OCI-LY7 (cell line): ENCODE data around the gene TRAPPC13. TPM values are rescaled to one million over a fixed set of nuclear protein-coding genes. Genes with fewer than 3 reads are reported as not detected.
A peak's percentile ranks its signal among the peaks of the same experiment; 100 is the strongest.

Source experiments
- BruUV-seq: library from RNA; stranded (reverse); fragments of 400-500 nt; replicated peaks from 2 replicates; lab custom pipeline; 2021; lab: Mats Ljungman, UMichigan
- CTCF ChIA-PET: fragments of 300-600 bp; sonication (Branson Sonifier 250); formaldehyde crosslinking; loops from one replicate; lab custom pipeline; 2022; ENCODE audit warnings: antibody characterized with exemption; ENCODE audit not compliant: unreplicated experiment; lab: Charles Lee
- POLR2A ChIA-PET: fragments of 300-600 bp; sonication (Branson Sonifier 250); formaldehyde crosslinking; loops from one replicate; lab custom pipeline; 2022; ENCODE audit warnings: antibody characterized with exemption; lab: Charles Lee
- DNase-seq: peaks from one replicate; pipeline ENCODE4 v3.0.0-alpha.2; 2015; ENCODE audit warnings: low spot score
- H2AFZ ChIP-seq: fragments of 200-600 bp; sonication (generic), shearing (Covaris generic); 2 replicates; pipeline ENCODE4 v1.6.1; 2014; ENCODE audit warnings: mild to moderate bottlenecking, antibody characterized with exemption, low read length, moderate library complexity
- H3K27ac ChIP-seq: fragments of 200-600 bp; sonication (generic); 2 replicates; pipeline ENCODE4 v1.5.1; 2014; ENCODE audit warnings: mixed run types, low read depth, mild to moderate bottlenecking, moderate library complexity, low read length, inconsistent platforms; ENCODE audit not compliant: poor library complexity, severe bottlenecking
- H3K36me3 ChIP-seq: fragments of 200-600 bp; sonication (generic); 2 replicates; pipeline ENCODE4 v1.6.1; 2014; ENCODE audit warnings: mild to moderate bottlenecking, antibody characterized with exemption, low read length, moderate library complexity, mixed read lengths; ENCODE audit not compliant: insufficient read depth
- H3K4me1 ChIP-seq: fragments of 200-600 bp; sonication (generic); 2 replicates; pipeline ENCODE4 v1.5.1; 2014; ENCODE audit warnings: mild to moderate bottlenecking, low read length; ENCODE audit not compliant: insufficient read depth, poor library complexity, severe bottlenecking
- H3K4me2 ChIP-seq: fragments of 200-600 bp; sonication (generic); 2 replicates; pipeline ENCODE4 v1.6.1; 2014; ENCODE audit warnings: mild to moderate bottlenecking, low read length
- H3K4me3 ChIP-seq: fragments of 200-600 bp; sonication (generic); 2 replicates; pipeline ENCODE4 v1.5.1; 2014; ENCODE audit warnings: mild to moderate bottlenecking, low read depth, low read length; ENCODE audit not compliant: poor library complexity, severe bottlenecking
- H3K79me2 ChIP-seq: fragments of 200-600 bp; sonication (generic); 2 replicates; pipeline ENCODE4 v1.6.1; 2016; ENCODE audit warnings: low read depth, mild to moderate bottlenecking, low read length, moderate library complexity, mixed read lengths; ENCODE audit not compliant: insufficient read depth
- H3K9me2 ChIP-seq: fragments of 200-600 bp; sonication (generic); 2 replicates; pipeline ENCODE4 v1.6.1; 2016; ENCODE audit warnings: mild to moderate bottlenecking, low read length, mixed read lengths; ENCODE audit not compliant: insufficient read depth
- H3K9me3 ChIP-seq: fragments of 200-600 bp; sonication (generic); 2 replicates; pipeline ENCODE4 v1.6.1; 2014; ENCODE audit warnings: mild to moderate bottlenecking, mixed run types, low read length, mixed read lengths
- H4K20me1 ChIP-seq: fragments of 200-600 bp; sonication (generic); 2 replicates; pipeline ENCODE4 v1.6.1; 2014; ENCODE audit warnings: mild to moderate bottlenecking, antibody characterized with exemption, low read length, moderate library complexity, mixed read lengths; ENCODE audit not compliant: insufficient read depth
- EZH2phosphoT487 ChIP-seq: fragments of 200-600 bp; sonication (generic); IDR thresholded peaks from 2 replicates; pipeline ENCODE4 v1.6.1; 2018; ENCODE audit warnings: low read depth, borderline replicate concordance, mild to moderate bottlenecking, mixed run types, antibody characterized with exemption, low read length, moderate library complexity, mixed read lengths
- intact Hi-C: fragments of 100-400 bp; cut with micrococcal nuclease; formaldehyde crosslinking; loops from one replicate; pipeline ENCODE4 v1.10.0; 2022; ENCODE audit not compliant: unreplicated experiment
- total RNA-seq, 2 experiments: library from RNA; depleted of rRNA in 1 of 2; stranded (reverse); fragments of >200 nt in 1 of 2; shearing (Covaris generic) in 1 of 2; gene quantifications; 2 replicates each; pipeline ENCODE4 v1.2.3, GENCODE V29; 2014 to 2022
- TF ChIP-seq, protein P1 (sequence below): fragments of 200-600 bp; sonication (generic); conservative IDR thresholded peaks from 2 replicates; pipeline ENCODE4 v1.5.1; 2014; ENCODE audit warnings: mild to moderate bottlenecking, antibody characterized with exemption, low read length, moderate library complexity, mixed read lengths

The TRAPPC13 gene
- total RNA-seq, 2 experiments from 2014 or later = 13.2 to 25.4 TPM

DNA sequence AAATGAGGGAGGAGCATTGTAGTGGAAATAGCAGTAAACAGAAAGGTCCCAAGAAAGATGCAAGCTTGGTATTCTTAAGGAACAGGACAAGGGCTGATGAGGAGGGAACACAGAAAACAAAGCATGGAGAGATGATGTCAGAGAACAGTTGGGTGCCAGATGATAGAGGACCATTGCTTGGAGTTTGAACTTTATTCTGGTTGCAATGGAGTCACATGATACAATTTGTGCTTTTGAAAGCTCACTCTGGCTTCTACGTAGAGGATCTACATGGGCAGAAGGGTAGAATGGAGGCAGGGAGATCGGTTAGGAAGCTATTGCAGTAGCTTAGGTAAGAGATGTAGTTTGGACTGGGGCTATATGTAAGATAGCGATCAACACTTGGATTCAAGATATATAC, 57.3 kb downstream of the TRAPPC13 start:
- no peak for DNase-seq
- BruUV-seq = no TSS peak
- POLR2A ChIA-PET = interaction anchor here (0.8 kb wide), 1 partner anchor 9 kb away, joined by 3 read pairs; no protein-coding TSS in a partner anchor
- CTCF ChIA-PET = no interaction called here
- intact Hi-C loops = no loop called here
- H3K36me3 ChIP-seq = peaks cover 57% of the 10 kb centered on the region
- H3K4me3 ChIP-seq = no peak overlapping the region
- H3K4me1 ChIP-seq = no peaks in the 10 kb centered on the region
- H3K9me3 ChIP-seq = no peaks in the 10 kb centered on the region
- H3K4me2 ChIP-seq = no peak overlapping the region
- H3K9me2 ChIP-seq = no peaks in the 10 kb centered on the region
- TF ChIP-seq, protein P1, sequence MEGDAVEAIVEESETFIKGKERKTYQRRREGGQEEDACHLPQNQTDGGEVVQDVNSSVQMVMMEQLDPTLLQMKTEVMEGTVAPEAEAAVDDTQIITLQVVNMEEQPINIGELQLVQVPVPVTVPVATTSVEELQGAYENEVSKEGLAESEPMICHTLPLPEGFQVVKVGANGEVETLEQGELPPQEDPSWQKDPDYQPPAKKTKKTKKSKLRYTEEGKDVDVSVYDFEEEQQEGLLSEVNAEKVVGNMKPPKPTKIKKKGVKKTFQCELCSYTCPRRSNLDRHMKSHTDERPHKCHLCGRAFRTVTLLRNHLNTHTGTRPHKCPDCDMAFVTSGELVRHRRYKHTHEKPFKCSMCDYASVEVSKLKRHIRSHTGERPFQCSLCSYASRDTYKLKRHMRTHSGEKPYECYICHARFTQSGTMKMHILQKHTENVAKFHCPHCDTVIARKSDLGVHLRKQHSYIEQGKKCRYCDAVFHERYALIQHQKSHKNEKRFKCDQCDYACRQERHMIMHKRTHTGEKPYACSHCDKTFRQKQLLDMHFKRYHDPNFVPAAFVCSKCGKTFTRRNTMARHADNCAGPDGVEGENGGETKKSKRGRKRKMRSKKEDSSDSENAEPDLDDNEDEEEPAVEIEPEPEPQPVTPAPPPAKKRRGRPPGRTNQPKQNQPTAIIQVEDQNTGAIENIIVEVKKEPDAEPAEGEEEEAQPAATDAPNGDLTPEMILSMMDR = no peak
- TF ChIP-seq EZH2phosphoT487 = no peak
- no peak overlapping the region for H3K27ac ChIP-seq
- H2AFZ ChIP-seq = no peak overlapping the region
- no peaks in the 10 kb centered on the region for H4K20me1 ChIP-seq
- H3K79me2 ChIP-seq = no peaks in the 10 kb centered on the region

GRCh38 chr5:65693121-65693520, 68.3 kb downstream of the TRAPPC13 start:
- no peaks in the 10 kb centered on the region for H3K9me3 ChIP-seq
- no peak overlapping the region for H3K4me2 ChIP-seq
- H3K4me3 ChIP-seq = no peak overlapping the region
- CTCF ChIA-PET = no interaction called here
- TF ChIP-seq EZH2phosphoT487 = no peak
- TF ChIP-seq, protein P1 = no peak
- BruUV-seq = no TSS peak
- H4K20me1 ChIP-seq = no peaks in the 10 kb centered on the region
- POLR2A ChIA-PET = interaction anchor here (1.0 kb wide), 1 partner anchor 12 kb away, joined by 3 read pairs; no protein-coding TSS in a partner anchor
- no peak overlapping the region for H3K27ac ChIP-seq
- peaks cover 27% of the 10 kb centered on the region for H3K36me3 ChIP-seq
- no peaks in the 10 kb centered on the region for H3K9me2 ChIP-seq
- intact Hi-C loops = no loop called here
- H3K4me1 ChIP-seq = peaks cover 21% of the 10 kb centered on the region
- no peak for DNase-seq
- H2AFZ ChIP-seq = no peak overlapping the region
- no peaks in the 10 kb centered on the region for H3K79me2 ChIP-seq

DNA sequence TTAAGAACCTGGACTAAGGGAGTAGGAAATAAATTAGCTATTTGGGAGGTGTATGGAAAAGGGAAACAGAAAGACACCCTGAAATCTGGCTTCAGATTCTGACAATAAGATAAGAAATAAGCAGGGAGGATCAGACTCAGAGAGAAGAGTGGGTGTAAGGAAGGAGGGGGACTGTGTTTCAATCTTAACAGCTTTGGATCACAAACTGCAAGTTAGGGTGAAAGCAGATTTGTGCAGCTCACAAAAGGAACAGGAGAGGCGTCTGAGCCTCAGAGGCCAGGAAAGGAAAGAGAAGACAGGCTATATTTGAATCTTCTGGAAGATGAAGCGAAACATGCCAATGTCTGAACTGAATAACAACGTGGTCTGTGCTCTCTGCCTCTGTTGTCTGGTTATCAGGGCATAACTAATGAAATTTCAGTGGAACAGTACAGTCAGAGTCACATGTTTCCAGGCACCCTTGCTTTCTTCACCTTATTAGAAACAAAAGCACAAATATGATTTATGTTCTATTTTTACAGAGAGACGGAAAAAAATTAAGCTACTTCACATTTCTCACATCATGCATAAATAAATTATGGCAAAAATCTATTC, 70.4 kb downstream of the TRAPPC13 start:
- peaks cover 22% of the 10 kb centered on the region for H3K4me1 ChIP-seq
- no peak overlapping the region for H3K27ac ChIP-seq
- no peak for TF ChIP-seq EZH2phosphoT487
- TF ChIP-seq, protein P1 = no peak
- intact Hi-C loops = no loop called here
- no peak overlapping the region for H2AFZ ChIP-seq
- H4K20me1 ChIP-seq = no peaks in the 10 kb centered on the region
- no TSS peak for BruUV-seq
- CTCF ChIA-PET = no interaction called here
- no peak overlapping the region for H3K4me3 ChIP-seq
- no peaks in the 10 kb centered on the region for H3K9me2 ChIP-seq
- peaks cover 38% of the 10 kb centered on the region for H3K36me3 ChIP-seq
- no peaks in the 10 kb centered on the region for H3K79me2 ChIP-seq
- H3K4me2 ChIP-seq = no peak overlapping the region
- DNase-seq = peak; percentile 8
- no peaks in the 10 kb centered on the region for H3K9me3 ChIP-seq
- POLR2A ChIA-PET = interaction anchor here (0.6 to 1.0 kb wide), 3 partner anchors 9 to 346 kb away, joined by 3 read pairs; no protein-coding TSS in a partner anchor
